T-helper 17 cell (primary cell): ENCODE data around the gene PCDHGB3. TPM values are rescaled to one million over a fixed set of nuclear protein-coding genes. Genes with fewer than 3 reads are reported as not detected.
"Not testable (repeated sequence)": the region's sequence is repeated elsewhere in the genome, so short reads cannot be mapped to it uniquely, and the experiment has no call there.

Source experiments
- ATAC-seq: fragments of 150-1000 bp; cut with Tn5 transposase; 2 replicates; pipeline ENCODE4 v1.10.0; 2021; ENCODE audit warnings: mild to moderate bottlenecking, moderate library complexity
- DNase-seq, 3 donors: peaks; one replicate each; pipeline versions ENCODE4 v3.0.0 to v3.0.0-alpha.2; 2020 to 2021
- H3K9me3 ChIP-seq: one replicate; pipeline ENCODE4 v1.7.0; 2013; ENCODE audit warnings: low read length, mild to moderate bottlenecking; ENCODE audit not compliant: control insufficient read depth, poor library complexity, severe bottlenecking
- H3K27ac Mint-ChIP-seq: one replicate; pipeline ENCODE4 v1.8.0; 2022; ENCODE audit warnings: mild to moderate bottlenecking, moderate library complexity, mixed read lengths
- H3K27me3 Mint-ChIP-seq: one replicate; pipeline ENCODE4 v1.8.0; 2022; ENCODE audit warnings: mixed read lengths
- H3K36me3 Mint-ChIP-seq: one replicate; pipeline ENCODE4 v1.8.0; 2022; ENCODE audit warnings: low read depth, mixed read lengths
- H3K4me1 Mint-ChIP-seq: one replicate; pipeline ENCODE4 v1.8.0; 2022; ENCODE audit warnings: mild to moderate bottlenecking, mixed read lengths
- H3K4me3 Mint-ChIP-seq: one replicate; pipeline ENCODE4 v1.8.0; 2022; ENCODE audit warnings: mild to moderate bottlenecking, moderate library complexity, mixed read lengths
- total RNA-seq, 4 donors: library from RNA in 2 of 4; stranded (reverse) in 2 of 4; gene quantifications; one replicate each; pipeline ENCODE4 v1.2.3 and lab custom pipeline; 2022 to 2026

PCDHGB3 gene
- total RNA-seq, 2 donors from 2014 or later, result 0.13 to 0.32 TPM

GRCh38 chr5:141366016-141366896, 3.8 kb upstream of the PCDHGB3 start:
- no peak for DNase-seq
- Mint-ChIP-seq H3K4me3 (no peak overlapping the region), H3K27ac (no peak overlapping the region), H3K4me1 (no peaks in the 10 kb centered on the region), H3K27me3 (peaks cover 55% of the 10 kb centered on the region), H3K36me3 (peaks cover 10% of the 10 kb centered on the region)
- ATAC-seq, result no peak
- H3K9me3 ChIP-seq, result peaks cover 19% of the 10 kb centered on the region

- DNase-seq, result no peak
- H3K4me1 Mint-ChIP-seq, result no peaks in the 10 kb centered on the region
- ATAC-seq, result no peak
- H3K27me3 Mint-ChIP-seq, result peaks cover 27% of the 10 kb centered on the region
- no peak overlapping the region for H3K4me3 Mint-ChIP-seq
- peaks cover 2% of the 10 kb centered on the region for H3K36me3 Mint-ChIP-seq
- H3K27ac Mint-ChIP-seq, result peak overlapping the region; percentile 53
- H3K9me3 ChIP-seq, result peaks cover 5% of the 10 kb centered on the region
Measured at GRCh38 chr5:141371572-141372475, 1.8 kb downstream of the PCDHGB3 start.

GRCh38 chr5:141373673-141374317, 3.8 kb downstream of the PCDHGB3 start, which contains the start of gene PCDHGA6:
Gene PCDHGA6 (plus strand): TSS chr5:141373891. CDS start chr5:141374084, 193 bp downstream.
- no peak for ATAC-seq
- Mint-ChIP-seq H3K4me1 (no peaks in the 10 kb centered on the region), H3K36me3 (peaks cover 2% of the 10 kb centered on the region), H3K4me3 (peak within 1 kb of the TSS; percentile 33), H3K27me3 (peaks cover 27% of the 10 kb centered on the region), H3K27ac (peak within 1 kb of the TSS; percentile 53)
- no peak for DNase-seq
- H3K9me3 ChIP-seq, result peaks cover 5% of the 10 kb centered on the region

GRCh38 chr5:141374627-141375026, 4.6 kb downstream of the PCDHGB3 start:
- Mint-ChIP-seq H3K27me3 (peaks cover 27% of the 10 kb centered on the region), H3K4me1 (no peaks in the 10 kb centered on the region), H3K4me3 (no peak overlapping the region), H3K27ac (no peak overlapping the region), H3K36me3 (peaks cover 2% of the 10 kb centered on the region)
- ATAC-seq (no peak), DNase-seq (no peak)
- peaks cover 5% of the 10 kb centered on the region for H3K9me3 ChIP-seq

- not testable (repeated sequence) for DNase-seq, ATAC-seq, H3K4me3 Mint-ChIP-seq, H3K9me3 ChIP-seq, H3K36me3 Mint-ChIP-seq, H3K27ac Mint-ChIP-seq, H3K4me1 Mint-ChIP-seq
- peaks cover 27% of the 10 kb centered on the region for H3K27me3 Mint-ChIP-seq
Measured at GRCh38 chr5:141375444-141376155, 5.6 kb downstream of the PCDHGB3 start.

- H3K27me3 Mint-ChIP-seq, result peaks cover 47% of the 10 kb centered on the region
- H3K4me1 Mint-ChIP-seq, result no peaks in the 10 kb centered on the region
- peaks cover 19% of the 10 kb centered on the region for H3K9me3 ChIP-seq
- H3K36me3 Mint-ChIP-seq, result no peaks in the 10 kb centered on the region
- no peak within 1 kb of the TSS for H3K27ac Mint-ChIP-seq
- ATAC-seq (no peak), DNase-seq (no peak)
- H3K4me3 Mint-ChIP-seq, result peak within 1 kb of the TSS; percentile 42
Measured at GRCh38 chr5:141382469-141383294, 12.6 kb downstream of the PCDHGB3 start, which contains the start of gene PCDHGA7. Gene PCDHGA7 (plus strand): TSS chr5:141382742. CDS start chr5:141382900, 158 bp downstream.

- no peaks in the 10 kb centered on the region for H3K36me3 Mint-ChIP-seq
- ATAC-seq (no peak), DNase-seq (no peak)
- H3K27me3 Mint-ChIP-seq, result peaks cover 49% of the 10 kb centered on the region
- no peaks in the 10 kb centered on the region for H3K4me1 Mint-ChIP-seq
- H3K9me3 ChIP-seq, result peaks cover 19% of the 10 kb centered on the region
- no peak overlapping the region for H3K4me3 Mint-ChIP-seq
- no peak overlapping the region for H3K27ac Mint-ChIP-seq
Measured at GRCh38 chr5:141383345-141383744, 13.3 kb downstream of the PCDHGB3 start.

- peaks cover 22% of the 10 kb centered on the region for H3K9me3 ChIP-seq
Measured at GRCh38 chr5:141384471-141385267, 14.6 kb downstream of the PCDHGB3 start.

GRCh38 chr5:141387557-141388311, 17.7 kb downstream of the PCDHGB3 start, which contains the start of gene PCDHGB4:
Gene PCDHGB4 (plus strand): TSS chr5:141387698. CDS start chr5:141387885, 187 bp downstream.
- H3K9me3 ChIP-seq, result peaks cover 24% of the 10 kb centered on the region
- not testable (repeated sequence) for DNase-seq, H3K4me1 Mint-ChIP-seq, H3K27ac Mint-ChIP-seq, H3K36me3 Mint-ChIP-seq
- Mint-ChIP-seq H3K27me3 (peaks cover 51% of the 10 kb centered on the region), H3K4me3 (peak within 1 kb of the TSS; percentile 53)
- peak; percentile 75 for ATAC-seq

More at GRCh38 chr5:141384471-141385267, 14.6 kb downstream of the PCDHGB3 start:
- Mint-ChIP-seq H3K4me1 (no peaks in the 10 kb centered on the region), H3K27me3 (peaks cover 54% of the 10 kb centered on the region), H3K27ac (no peak overlapping the region), H3K4me3 (no peak overlapping the region), H3K36me3 (peaks cover 2% of the 10 kb centered on the region)
- DNase-seq (no peak), ATAC-seq (no peak)

- H3K4me1 Mint-ChIP-seq, result no peaks in the 10 kb centered on the region
- H3K36me3 Mint-ChIP-seq, result peaks cover 2% of the 10 kb centered on the region
- DNase-seq (no peak), ATAC-seq (no peak)
- no peak overlapping the region for H3K4me3 Mint-ChIP-seq
- H3K27ac Mint-ChIP-seq, result no peak overlapping the region
- peaks cover 21% of the 10 kb centered on the region for H3K9me3 ChIP-seq
- peaks cover 49% of the 10 kb centered on the region for H3K27me3 Mint-ChIP-seq
Measured at GRCh38 chr5:141388661-141389060, 18.6 kb downstream of the PCDHGB3 start.
